HepG2 (cell line): ENCODE data around the gene EXOC7. TPM values are rescaled to one million over a fixed set of nuclear protein-coding genes. Genes with fewer than 3 reads are reported as not detected.

Experiments used
- AKAP8 ChIP-seq: sonication (generic); formaldehyde crosslinking; IDR thresholded peaks from 2 replicates; pipeline ENCODE4 v1.5.1; 2020; ENCODE audit warnings: mild to moderate bottlenecking, missing genetic modification reagents
- CCDC6 ChIP-seq: sonication (generic); formaldehyde crosslinking; IDR thresholded peaks from 2 replicates; pipeline ENCODE4 v1.8.1; 2022; ENCODE audit warnings: mild to moderate bottlenecking, missing genetic modification reagents, moderate library complexity
- KDM6A ChIP-seq: IDR thresholded peaks from 2 replicates; pipeline ENCODE4 v1.6.1; 2016; ENCODE audit warnings: low read depth
- KLF16 ChIP-seq, 2 experiments: sonication (generic) in 1 of 2; formaldehyde crosslinking in 1 of 2; IDR thresholded peaks; 2 replicates each; pipeline versions ENCODE4 v1.6.1 to v1.8.0; 2016 to 2023; ENCODE audit warnings: missing genetic modification reagents in 2 of 2, missing compliant biosample characterization in 1 of 2
- MAZ ChIP-seq, 2 experiments: sonication (generic) in 1 of 2; formaldehyde crosslinking in 1 of 2; IDR thresholded peaks; 2 replicates each; pipeline versions ENCODE4 v1.5.0 to v1.6.1; 2012 to 2020; ENCODE audit warnings: low read depth in 2 of 2, mild to moderate bottlenecking in 2 of 2, borderline replicate concordance in 1 of 2, improper control_type of control experiment in 1 of 2, low read length in 1 of 2, missing genetic modification reagents in 1 of 2, moderate library complexity in 1 of 2
- MIER3 ChIP-seq: IDR thresholded peaks from 2 replicates; pipeline ENCODE4 v1.6.1; 2016; ENCODE audit warnings: missing compliant biosample characterization, borderline replicate concordance
- MTA1 ChIP-seq: sonication (generic); formaldehyde crosslinking; IDR thresholded peaks from 2 replicates; pipeline ENCODE4 v1.4.0; 2020; ENCODE audit warnings: missing genetic modification reagents, mild to moderate bottlenecking, borderline replicate concordance
- MXD3 ChIP-seq: IDR thresholded peaks from 2 replicates; pipeline ENCODE4 v1.6.1; 2016; ENCODE audit warnings: mild to moderate bottlenecking, missing biosample characterization, missing genetic modification reagents
- NFKB2 ChIP-seq: sonication (generic); formaldehyde crosslinking; IDR thresholded peaks from 2 replicates; pipeline ENCODE4 v1.4.0; 2020; ENCODE audit warnings: missing genetic modification reagents, borderline replicate concordance
- RARA ChIP-seq: IDR thresholded peaks from 2 replicates; pipeline ENCODE4 v1.6.1; 2016; ENCODE audit warnings: missing genetic modification reagents, missing compliant biosample characterization
- RFX5 ChIP-seq: IDR thresholded peaks from 2 replicates; pipeline ENCODE4 v1.6.1; 2011; ENCODE audit warnings: low read depth, low read length, improper control_type of control experiment
- SIX4 ChIP-seq: sonication (generic); formaldehyde crosslinking; IDR thresholded peaks from 2 replicates; pipeline ENCODE4 v1.4.0; 2020; ENCODE audit warnings: missing genetic modification reagents
- SOX6 ChIP-seq, 2 experiments: fragments of 450-650 bp in 1 of 2; sonication (generic) in 1 of 2; formaldehyde crosslinking in 1 of 2; IDR thresholded peaks; 2 replicates each; pipeline versions ENCODE4 v1.4.0 to v1.6.1; 2017 to 2020; ENCODE audit warnings: antibody characterized with exemption in 1 of 2, mild to moderate bottlenecking in 1 of 2, missing genetic modification reagents in 1 of 2
- ZHX1 ChIP-seq: sonication (generic); formaldehyde crosslinking; IDR thresholded peaks from 2 replicates; pipeline ENCODE4 v1.8.1; 2022; ENCODE audit warnings: low read depth, mild to moderate bottlenecking, missing genetic modification reagents
- ZNF256 ChIP-seq: sonication (generic); formaldehyde crosslinking; conservative IDR thresholded peaks from 2 replicates; pipeline ENCODE4 v1.4.0; 2020; ENCODE audit warnings: missing genetic modification reagents
- ZNF3 ChIP-seq: IDR thresholded peaks from 2 replicates; pipeline ENCODE4 v1.7.0; 2017; ENCODE audit warnings: inconsistent platforms
- ZNF530 ChIP-seq: sonication (generic); formaldehyde crosslinking; IDR thresholded peaks from 2 replicates; pipeline ENCODE4 v1.5.0; 2020; ENCODE audit warnings: low read depth, mild to moderate bottlenecking, missing genetic modification reagents
- ZNF552 ChIP-seq: sonication (generic); formaldehyde crosslinking; IDR thresholded peaks from 2 replicates; pipeline ENCODE4 v1.9.0; 2022; ENCODE audit warnings: missing genetic modification reagents, mild to moderate bottlenecking, borderline replicate concordance
- ZNF557 ChIP-seq: sonication (generic); formaldehyde crosslinking; IDR thresholded peaks from 2 replicates; pipeline ENCODE4 v1.4.0; 2020; ENCODE audit warnings: missing genetic modification reagents
- ZNF569 ChIP-seq: sonication (generic); formaldehyde crosslinking; IDR thresholded peaks from 2 replicates; pipeline ENCODE4 v1.5.0; 2020; ENCODE audit warnings: mild to moderate bottlenecking, missing genetic modification reagents, moderate library complexity, borderline replicate concordance
- ZNF788 ChIP-seq: sonication (generic); formaldehyde crosslinking; IDR thresholded peaks from 2 replicates; pipeline ENCODE4 v1.5.0; 2020; ENCODE audit warnings: mild to moderate bottlenecking, missing genetic modification reagents, borderline replicate concordance
- ZSCAN9 ChIP-seq: IDR thresholded peaks from 2 replicates; pipeline ENCODE4 v1.6.1; 2016; ENCODE audit warnings: borderline replicate concordance
- polyA plus RNA-seq, 8 experiments: library from polyadenylated mRNA; depleted of rRNA in 3 of 8; stranded (reverse) in 7 of 8; unstranded in 1 of 8; fragments of >200 nt; fragmentation: Illumina TruSeq in 4 of 8; extraction: Trizol in 4 of 8; gene quantifications; 2 replicates each; pipeline versions ENCODE4 v1.2.1 to v1.2.3, GENCODE V29; 2011 to 2016; ENCODE audit warnings: low read depth in 4 of 8, missing spikeins in 1 of 8, mixed read lengths in 1 of 8; ENCODE audit not compliant: insufficient read depth in 1 of 8
- total RNA-seq, 5 experiments: library from RNA; depleted of rRNA; stranded (reverse); fragments of >200 nt; fragmentation: Illumina TruSeq; extraction: Trizol; gene quantifications; 2 replicates each; pipeline ENCODE4 v1.2.3, GENCODE V29; 2016; ENCODE audit warnings: low read depth in 1 of 5
- TF ChIP-seq, protein P1 (sequence below): sonication (generic); formaldehyde crosslinking; IDR thresholded peaks from 2 replicates; pipeline ENCODE4 v1.5.1; 2020; ENCODE audit warnings: mild to moderate bottlenecking, missing genetic modification reagents, borderline replicate concordance
- TF ChIP-seq, protein P2 (sequence below): sonication (generic); formaldehyde crosslinking; IDR thresholded peaks from 2 replicates; pipeline ENCODE4 v1.4.0; 2020; ENCODE audit warnings: missing genetic modification reagents

EXOC7 gene
- total and polyA plus RNA-seq, 2 of the 13 experiments (the other 11 are each of a cell fraction or from before 2014, with no cell fraction given): 86.9 to 116 TPM

DNA sequence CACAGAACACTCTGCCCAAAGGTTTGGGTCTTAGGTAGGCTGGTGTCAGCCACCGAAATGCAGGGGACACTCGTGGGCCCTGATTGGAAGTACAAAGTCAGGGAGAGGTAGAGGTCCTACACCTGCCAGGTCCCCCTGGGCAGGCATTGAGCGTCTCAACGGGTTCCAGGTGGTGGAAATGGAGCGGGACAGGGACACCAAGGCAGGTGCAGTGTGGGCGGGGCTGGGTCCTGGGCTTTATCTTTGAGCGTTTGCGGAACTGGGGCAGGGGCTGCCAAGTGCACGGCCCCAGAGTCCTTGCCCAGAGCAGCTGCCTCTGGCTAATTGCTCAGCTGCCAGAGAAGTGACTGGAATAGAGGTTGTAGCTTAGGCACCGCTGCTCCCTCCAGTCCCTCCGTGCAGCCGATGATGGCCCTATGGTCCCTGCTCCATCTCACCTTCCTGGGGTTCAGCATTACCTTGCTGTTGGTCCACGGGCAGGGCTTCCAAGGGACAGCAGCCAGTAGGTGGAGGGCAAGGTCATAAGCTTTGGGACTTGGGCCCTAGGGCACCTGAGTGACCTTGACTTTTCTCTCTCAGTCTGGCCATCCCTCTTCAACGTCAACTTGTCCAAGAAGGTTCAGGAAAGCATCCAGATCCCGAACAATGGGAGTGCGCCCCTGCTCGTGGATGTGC, 24.6 kb downstream of the EXOC7 start, which contains the start of gene ZACN (continued):
- TF ChIP-seq KLF16 (CRISPR knock-in tag; IDR thresholded peaks at IDR 0.05) (no peak), KDM6A (CRISPR knock-in tag) (no peak), ZNF569 (CRISPR knock-in tag) (no peak), ZNF3 (CRISPR knock-in tag) (no peak), MXD3 (no peak), SOX6 (IDR thresholded peaks at IDR 0.05) (no peak), SOX6 (CRISPR knock-in tag; IDR thresholded peaks at IDR 0.05) (no peak), ZSCAN9 (CRISPR knock-in tag) (no peak), ZNF552 (CRISPR knock-in tag) (no peak), ZNF530 (CRISPR knock-in tag) (no peak), MAZ (IDR thresholded peaks at IDR 0.05; ENCODE audit: borderline replicate concordance, low read depth, low read length) (no peak), MAZ (CRISPR knock-in tag; IDR thresholded peaks at IDR 0.05; ENCODE audit: low read depth) (no peak; the same call in 1 of the 2 replicates), ZNF256 (no peak), CCDC6 (0 out of 2 replicates have a peak, but pooled peaks have one; percentile 55), ZNF557 (CRISPR knock-in tag) (no peak), RARA (CRISPR knock-in tag) (0 out of 2 replicates have a peak, but pooled peaks have one; percentile 17), RFX5 (no peak), ZNF788 (CRISPR knock-in tag) (peak; percentile 10; the same call in 1 of the 2 replicates), NFKB2 (CRISPR knock-in tag) (no peak), MTA1 (CRISPR knock-in tag) (no peak), AKAP8 (CRISPR knock-in tag) (no peak), MIER3 (CRISPR knock-in tag) (no peak), SIX4 (CRISPR knock-in tag) (no peak), ZHX1 (CRISPR knock-in tag) (no peak)
- TF ChIP-seq, protein P1, sequence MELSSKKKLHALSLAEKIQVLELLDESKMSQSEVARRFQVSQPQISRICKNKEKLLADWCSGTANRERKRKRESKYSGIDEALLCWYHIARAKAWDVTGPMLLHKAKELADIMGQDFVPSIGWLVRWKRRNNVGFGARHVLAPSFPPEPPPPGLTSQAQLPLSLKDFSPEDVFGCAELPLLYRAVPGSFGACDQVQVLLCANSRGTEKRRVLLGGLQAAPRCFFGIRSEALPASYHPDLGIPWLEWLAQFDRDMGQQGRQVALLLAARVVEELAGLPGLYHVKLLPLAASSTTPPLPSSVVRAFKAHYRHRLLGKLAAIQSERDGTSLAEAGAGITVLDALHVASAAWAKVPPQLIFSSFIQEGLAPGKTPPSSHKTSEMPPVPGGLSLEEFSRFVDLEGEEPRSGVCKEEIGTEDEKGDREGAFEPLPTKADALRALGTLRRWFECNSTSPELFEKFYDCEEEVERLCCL: no peak
- TF ChIP-seq, protein P2, sequence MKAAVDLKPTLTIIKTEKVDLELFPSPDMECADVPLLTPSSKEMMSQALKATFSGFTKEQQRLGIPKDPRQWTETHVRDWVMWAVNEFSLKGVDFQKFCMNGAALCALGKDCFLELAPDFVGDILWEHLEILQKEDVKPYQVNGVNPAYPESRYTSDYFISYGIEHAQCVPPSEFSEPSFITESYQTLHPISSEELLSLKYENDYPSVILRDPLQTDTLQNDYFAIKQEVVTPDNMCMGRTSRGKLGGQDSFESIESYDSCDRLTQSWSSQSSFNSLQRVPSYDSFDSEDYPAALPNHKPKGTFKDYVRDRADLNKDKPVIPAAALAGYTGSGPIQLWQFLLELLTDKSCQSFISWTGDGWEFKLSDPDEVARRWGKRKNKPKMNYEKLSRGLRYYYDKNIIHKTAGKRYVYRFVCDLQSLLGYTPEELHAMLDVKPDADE (CRISPR knock-in tag): no peak
